GM19035 (cell line): ENCODE measurements around the gene TUBB8B.
"Not testable (repeated sequence)": the region's sequence is repeated elsewhere in the genome, so short reads cannot be mapped to it uniquely, and the experiment has no call there.

ENCODE experiments used
- ATAC-seq: cut with Tn5 transposase; IDR thresholded peaks from one replicate; pipeline ENCODE4 v1.9.1; 2021; ENCODE audit not compliant: unreplicated experiment

The TUBB8B gene

DNA sequence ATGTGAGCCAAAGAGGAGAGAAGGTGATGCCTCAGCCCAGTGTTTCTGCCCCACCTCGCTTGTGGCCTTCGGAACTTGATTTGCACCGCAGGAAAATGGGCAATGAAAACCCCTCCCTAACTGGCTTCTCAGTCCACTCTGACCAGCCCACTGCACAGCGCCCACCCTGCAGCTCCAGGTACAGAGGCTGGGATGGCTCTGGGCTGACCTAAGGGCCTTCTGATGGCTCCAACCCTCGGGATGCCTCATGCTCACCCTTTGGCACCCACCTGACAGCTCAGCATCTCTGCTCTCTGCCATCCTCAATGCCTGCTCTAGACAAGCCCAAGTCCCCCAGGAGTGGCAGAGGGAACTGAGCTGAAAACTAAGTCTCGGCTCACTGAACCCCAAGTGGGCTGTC, 36.2 kb downstream of the TUBB8B start:
- ATAC-seq: not testable (repeated sequence)

DNA sequence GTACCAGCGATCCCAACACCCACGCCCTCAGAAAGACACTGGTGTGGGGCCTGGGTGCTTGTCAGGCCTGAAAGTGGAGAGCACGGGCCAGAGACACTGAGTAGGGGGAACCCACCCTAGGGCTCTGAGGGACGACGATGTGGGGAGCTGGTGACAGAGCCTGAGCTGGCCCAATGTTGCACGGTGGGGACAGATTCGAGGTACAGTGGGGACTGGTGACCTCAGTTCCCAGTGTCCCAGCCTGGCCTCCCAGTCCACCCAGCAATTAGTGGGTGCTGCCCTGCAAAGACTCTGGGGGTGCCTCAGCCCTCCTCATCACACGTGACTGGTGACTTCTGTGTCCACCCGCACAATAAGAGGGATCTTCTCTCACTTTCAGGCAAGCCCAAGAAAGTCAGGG, 36.6 kb downstream of the TUBB8B start:
- not testable (repeated sequence) for ATAC-seq

DNA sequence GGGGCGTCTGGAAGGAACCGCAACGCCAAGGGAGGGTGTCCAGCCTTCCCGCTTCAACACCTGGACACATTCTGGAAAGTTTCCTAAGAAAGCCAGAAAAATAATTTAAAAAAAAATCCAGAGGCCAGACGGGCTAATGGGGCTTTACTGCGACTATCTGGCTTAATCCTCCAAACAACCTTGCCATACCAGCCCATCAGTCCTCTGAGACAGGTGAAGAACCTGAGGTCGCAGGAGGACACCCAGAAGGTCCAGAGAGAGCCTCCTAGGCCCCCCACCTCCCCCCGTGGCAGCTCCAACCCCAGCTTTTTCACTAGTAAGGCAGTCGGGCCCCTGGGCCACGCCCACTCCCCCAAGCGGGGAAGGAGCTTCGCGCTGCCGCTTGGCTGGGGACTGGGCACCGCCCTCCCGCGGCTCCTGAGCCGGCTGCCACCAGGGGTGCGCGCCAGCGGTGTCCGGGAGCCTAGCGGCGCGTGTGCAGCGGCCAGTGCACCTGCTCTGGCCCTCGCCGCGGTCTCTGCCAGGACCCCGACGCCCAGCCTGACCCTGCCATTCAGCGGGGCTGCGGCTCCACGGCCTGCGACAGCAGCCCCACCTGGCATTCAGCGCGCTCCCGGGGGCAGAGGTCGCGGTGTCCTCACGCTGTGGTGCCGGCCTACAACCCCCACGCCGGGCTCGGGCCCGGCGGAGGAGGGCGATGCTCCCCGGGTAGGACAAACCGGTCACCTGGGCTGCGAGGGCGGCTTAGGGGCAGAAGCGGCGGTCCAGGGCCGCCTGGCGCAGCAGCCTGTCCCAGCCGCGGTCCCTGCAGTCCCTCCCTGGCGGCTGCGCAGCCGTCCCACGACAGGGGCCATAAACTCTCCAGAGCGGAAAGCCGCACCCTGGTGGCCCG, 37.8 kb downstream of the TUBB8B start:
- ATAC-seq: not testable (repeated sequence)

DNA sequence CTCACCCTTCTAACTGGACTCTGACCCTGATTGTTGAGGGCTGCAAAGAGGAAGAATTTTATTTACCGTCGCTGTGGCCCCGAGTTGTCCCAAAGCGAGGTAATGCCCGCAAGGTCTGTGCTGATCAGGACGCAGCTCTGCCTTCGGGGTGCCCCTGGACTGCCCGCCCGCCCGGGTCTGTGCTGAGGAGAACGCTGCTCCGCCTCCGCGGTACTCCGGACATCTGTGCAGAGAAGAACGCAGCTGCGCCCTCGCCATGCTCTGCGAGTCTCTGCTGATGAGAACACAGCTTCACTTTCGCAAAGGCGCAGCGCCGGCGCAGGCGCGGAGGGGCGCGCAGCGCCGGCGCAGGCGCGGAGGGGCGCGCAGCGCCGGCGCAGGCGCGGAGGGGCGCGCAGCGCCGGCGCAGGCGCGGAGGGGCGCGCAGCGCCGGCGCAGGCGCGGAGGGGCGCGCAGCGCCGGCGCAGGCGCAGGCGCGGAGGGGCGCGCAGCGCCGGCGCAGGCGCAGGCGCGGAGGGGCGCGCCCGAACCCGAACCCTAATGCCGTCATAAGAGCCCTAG, 38.7 kb downstream of the TUBB8B start:
- not testable (repeated sequence) for ATAC-seq

DNA sequence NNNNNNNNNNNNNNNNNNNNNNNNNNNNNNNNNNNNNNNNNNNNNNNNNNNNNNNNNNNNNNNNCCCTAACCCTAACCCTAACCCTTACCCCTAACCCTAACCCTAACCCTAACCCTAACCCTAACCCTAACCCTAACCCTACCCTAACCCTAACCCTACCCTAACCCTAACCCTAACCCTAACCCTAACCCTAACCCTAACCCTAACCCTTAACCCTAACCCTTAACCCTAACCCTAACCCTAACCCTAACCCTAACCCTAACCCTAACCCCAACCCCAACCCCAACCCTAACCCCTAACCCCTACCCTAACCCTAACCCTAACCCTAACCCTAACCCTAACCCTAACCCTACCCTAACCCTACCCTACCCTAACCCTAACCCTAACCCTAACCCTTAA, 39.5 kb downstream of the TUBB8B start:
- ATAC-seq: not testable (repeated sequence)
